Measurements from ENCODE around the gene LDAF1.
A peak's percentile ranks its signal among the peaks of the same experiment; 100 is the strongest.
"Not testable (repeated sequence)": the region's sequence is repeated elsewhere in the genome, so short reads cannot be mapped to it uniquely, and the experiment has no call there.

Gene LDAF1

GRCh38 chr16:21158208-21159110 is at the start of gene LDAF1:
Gene LDAF1 (plus strand): TSS chr16:21158674. CDS start chr16:21161183, 2,509 bp downstream.
- DNase-seq = peak; percentile 84

GRCh38 chr16:21115551-21115950 is 42.9 kb upstream of the LDAF1 start:
- not testable (repeated sequence) for DNase-seq

DNA sequence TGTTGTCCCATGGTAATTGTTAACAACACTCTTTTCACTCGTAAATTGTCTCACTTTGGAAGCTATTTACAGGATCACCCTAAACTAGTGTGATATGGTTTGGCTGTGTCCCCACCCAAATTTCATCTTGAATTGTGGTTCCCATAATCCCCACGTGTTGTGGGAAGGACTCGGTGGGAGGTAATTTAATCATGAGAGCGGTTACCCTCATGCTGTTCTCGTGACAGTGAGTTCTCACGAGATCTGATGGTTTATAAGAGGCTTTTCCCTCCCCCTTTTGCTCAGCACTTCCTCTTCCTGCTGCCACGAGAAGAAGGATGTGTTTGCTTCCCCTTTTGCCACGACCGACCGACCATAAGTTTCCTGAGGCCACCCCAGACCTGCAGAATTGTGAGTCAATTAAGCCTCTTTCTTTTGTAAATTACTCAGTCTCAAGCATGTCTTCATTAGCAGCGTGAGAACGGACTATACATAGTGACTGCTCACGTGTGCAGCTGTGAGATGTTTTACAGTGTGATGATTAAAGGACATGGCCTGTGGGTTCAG is 42.3 kb upstream of the LDAF1 start:
- peak; percentile 41 for DNase-seq

DNA sequence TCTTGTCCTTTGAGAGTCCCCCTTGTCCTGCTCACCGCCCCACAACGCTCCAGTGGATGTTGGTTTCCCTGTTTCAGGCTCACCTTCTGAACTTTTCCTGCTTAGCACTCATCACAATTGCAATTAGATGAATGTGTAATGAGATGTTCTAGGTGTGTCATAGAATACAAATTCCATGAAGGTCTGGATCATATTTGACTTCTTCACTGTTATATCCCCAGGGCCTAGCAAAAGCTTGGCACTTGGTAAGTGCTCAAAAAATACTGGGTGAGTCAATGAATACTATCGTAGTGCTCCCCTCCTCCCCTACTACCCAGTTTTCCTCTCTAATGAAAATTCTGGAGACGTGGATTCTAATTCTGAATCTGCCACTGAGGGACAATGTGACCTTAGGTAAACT is 40.9 kb upstream of the LDAF1 start:
- no peak for DNase-seq

DNA sequence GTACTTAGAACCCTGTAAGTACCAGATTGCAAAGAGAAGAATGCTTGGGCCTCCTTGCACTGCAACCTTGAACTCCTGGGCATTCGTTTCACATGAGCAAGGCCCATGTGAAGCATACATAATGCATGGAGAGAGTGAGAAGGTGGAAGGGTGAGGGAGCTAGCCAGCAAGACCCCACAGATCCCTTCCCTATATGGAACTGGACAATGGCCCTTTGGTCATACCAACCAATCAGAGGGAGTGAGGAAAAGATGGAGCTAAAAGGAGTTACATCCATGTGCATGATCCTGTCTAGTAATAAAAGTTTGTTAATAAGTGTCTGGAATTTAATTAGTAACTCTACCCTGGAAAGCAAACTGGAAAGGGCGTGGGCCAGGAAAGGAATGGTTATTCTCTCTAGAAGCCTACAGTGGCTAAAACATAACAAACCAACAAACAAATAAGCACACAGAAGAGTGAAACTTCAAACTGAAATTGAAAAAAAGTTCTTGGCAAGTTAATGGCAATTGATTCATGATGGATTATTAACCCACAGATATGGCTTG is 37.4 kb upstream of the LDAF1 start:
- DNase-seq = no peak

DNA sequence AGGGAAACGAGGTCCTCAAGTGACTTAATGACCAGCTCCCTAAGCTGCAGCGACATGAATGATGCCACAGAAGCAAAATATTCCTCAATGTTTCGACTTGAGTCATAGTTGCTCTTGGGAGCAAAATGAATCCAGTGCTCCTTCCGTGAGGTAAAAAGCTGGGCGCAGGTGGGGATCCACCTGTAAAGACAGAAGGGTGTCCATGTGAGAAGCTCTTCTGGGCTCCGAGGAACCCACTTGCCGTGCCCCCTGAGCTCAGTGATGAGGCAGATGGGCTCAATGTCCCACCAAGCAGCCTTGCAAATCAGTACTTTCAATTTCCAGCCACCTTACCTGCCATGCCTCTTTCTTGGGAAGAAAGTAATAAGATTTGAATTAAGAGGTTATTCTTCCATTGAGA is 33.3 kb upstream of the LDAF1 start:
- no peak for DNase-seq

DNA sequence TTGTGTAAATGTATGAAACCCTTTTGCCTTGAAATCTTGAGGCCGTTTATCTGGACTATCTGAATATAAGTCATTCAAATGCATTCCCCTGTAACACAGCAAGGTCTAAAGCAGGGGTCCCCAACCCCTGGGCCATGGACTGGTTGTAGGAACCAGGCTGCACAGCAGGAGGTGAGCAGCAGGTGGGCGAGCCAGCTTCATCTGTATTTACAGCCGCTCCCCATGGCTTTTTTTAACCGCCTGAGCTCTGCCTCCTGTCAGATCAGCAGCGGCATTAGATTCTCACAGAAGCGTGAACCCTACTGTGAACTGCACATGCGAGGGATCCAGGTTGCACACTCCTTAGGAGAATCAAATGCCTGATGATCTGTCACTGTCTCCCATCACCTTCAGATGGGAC is 32.0 kb upstream of the LDAF1 start:
- no peak for DNase-seq

DNA sequence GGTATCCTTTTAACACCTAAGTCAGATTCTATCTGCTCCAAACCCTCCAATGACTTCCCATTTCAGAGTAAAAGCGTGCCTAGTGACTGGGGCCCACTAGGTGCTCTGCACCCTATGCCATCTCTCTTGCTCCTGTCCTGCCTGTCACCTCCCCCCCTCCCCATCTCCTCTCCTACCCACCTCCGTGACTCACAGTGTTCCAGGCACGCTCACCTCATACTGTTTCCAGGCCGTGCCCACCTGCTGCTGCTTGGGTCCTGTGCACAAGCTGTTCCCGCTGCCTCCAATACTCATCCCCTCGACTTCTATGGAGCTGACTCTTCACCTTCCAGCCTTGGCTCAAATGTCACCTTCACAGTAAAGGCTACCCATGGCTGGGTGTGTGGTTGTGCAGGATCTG is 29.5 kb upstream of the LDAF1 start:
- DNase-seq = no peak

GRCh38 chr16:21130811-21131210 is 27.7 kb upstream of the LDAF1 start:
- DNase-seq = no peak

GRCh38 chr16:21134053-21134452 is 24.4 kb upstream of the LDAF1 start:
- DNase-seq = no peak

GRCh38 chr16:21145738-21146137 is 12.7 kb upstream of the LDAF1 start:
- DNase-seq = no peak

DNA sequence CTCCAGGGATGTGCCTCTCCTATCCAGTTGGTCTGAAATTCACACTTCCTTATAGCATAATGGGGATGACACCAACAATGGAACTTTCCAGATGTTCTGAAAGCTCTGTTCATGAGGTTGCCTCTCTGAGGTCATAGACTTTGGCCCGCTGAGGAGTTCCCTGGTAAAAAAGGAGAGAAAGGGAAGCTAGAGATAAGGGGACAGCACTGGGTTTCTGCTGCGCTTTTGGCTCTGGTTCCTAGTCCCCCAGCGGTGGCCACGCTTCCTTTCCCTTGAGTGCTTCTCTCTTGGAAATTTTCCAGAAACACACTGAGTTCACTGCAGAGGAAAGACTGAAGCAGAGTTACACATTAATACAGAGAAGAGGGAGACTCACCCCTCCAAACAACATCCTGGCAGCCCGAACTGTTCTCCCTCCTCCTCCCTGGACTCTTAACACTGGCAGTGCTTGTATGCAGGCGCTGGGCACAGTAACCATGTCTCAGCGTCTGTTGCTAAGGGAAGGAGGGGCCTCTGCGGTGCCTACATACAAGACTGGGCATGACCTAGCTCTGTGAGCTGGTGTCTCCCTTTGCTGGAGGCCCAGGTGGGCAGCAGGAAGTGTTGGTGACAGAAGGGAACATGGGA is 8.0 kb upstream of the LDAF1 start, which contains the start of gene DNAH3:
TSS of gene DNAH3 (minus strand) at position 472 of the 627 bp plus-strand sequence. CDS start 527 bp downstream, outside the sequence.
- DNase-seq = peak; percentile 42

DNA sequence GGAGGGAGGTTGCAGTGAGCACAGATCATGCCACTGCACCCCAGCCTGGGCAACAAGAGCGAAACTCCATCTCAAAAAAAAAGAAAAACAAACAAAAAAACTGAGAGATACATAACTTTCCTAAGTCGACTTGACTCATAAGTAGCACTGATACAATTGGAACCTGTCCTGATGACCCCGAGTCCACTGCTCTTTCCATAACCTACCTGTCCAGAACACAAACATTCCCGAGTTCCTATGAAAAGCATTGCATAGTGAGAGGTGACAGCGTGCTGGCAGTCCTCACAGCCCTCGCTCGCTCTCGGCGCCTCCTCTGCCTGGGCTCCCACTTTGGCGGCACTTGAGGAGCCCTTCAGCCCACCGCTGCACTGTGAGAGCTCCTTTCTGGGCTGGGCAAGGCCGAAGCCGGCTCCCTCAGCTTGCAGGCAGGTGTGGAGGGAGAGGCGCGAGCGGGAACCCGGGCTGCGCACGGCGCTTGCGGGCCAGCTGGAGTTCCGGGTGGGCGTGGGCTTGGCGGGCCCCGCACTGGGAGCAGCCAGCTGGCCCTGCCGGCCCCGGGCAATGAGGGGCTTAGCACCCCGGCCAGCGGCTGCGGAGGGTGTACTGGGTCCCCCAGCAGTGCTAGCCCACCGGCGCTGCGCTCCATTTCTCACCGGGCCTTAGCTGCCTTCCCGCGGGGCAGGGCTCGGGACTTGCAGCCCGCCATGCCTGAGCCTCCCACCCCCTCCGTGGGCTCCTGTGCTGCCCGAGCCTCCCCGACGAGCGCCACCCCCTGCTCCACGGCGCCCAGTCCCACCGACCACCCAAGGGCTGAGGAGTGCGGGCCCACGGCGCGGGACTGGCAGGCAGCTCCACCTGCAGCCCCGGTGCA is 6.1 kb upstream of the LDAF1 start:
- DNase-seq = not testable (repeated sequence)

DNA sequence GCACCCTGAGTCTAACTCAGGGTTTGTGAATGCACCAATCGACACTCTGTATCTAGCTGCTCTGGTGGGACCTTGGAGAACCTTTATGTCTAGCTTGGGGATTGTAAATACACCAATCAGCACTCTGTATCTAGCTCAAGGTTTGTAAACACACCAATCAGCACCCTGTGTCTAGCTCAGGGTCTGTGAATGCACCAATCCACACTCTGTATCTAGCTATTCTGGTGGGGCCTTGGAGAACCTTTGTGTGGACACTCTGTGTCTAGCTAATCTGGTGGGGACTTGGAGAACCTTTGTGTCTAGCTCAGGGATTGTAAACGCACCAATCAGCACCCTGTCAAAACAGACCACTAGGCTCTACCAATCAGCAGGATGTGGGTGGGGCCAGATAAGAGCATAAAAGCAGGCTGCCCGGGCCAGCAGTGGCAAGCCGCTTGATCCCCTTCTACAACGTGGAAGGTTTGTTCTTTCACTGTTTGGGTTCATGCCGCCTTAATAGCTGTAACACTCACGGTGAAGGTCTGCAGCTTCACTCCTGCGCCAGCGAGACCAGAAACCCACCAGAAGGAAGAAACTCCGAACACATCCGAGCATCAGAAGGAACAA is 5.2 kb upstream of the LDAF1 start:
- not testable (repeated sequence) for DNase-seq

GRCh38 chr16:21156011-21156410 is 2.5 kb upstream of the LDAF1 start:
- DNase-seq = not testable (repeated sequence)

GRCh38 chr16:21156767-21157467 is 1.6 kb upstream of the LDAF1 start:
- DNase-seq = peak; percentile 26

DNA sequence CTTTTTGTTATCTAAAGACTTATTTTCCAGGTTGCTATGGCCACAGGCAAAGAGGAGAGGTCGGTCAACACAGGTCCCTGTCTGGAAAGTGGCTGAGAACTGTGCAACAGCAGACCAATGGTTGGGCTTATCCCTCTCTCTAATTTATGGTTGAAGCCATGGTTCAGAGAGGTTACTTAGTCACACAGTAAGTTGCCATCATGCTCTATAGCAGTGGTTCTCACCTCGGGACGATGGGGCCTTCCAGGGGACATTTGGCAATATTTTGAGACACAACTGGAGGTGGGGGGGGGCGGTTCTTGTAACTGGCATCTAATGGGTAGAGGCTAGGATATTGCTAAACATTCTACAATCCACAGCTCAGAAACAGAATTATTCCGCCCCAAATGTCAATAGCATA is 842 bp upstream of the LDAF1 start:
- no peak for DNase-seq

DNA sequence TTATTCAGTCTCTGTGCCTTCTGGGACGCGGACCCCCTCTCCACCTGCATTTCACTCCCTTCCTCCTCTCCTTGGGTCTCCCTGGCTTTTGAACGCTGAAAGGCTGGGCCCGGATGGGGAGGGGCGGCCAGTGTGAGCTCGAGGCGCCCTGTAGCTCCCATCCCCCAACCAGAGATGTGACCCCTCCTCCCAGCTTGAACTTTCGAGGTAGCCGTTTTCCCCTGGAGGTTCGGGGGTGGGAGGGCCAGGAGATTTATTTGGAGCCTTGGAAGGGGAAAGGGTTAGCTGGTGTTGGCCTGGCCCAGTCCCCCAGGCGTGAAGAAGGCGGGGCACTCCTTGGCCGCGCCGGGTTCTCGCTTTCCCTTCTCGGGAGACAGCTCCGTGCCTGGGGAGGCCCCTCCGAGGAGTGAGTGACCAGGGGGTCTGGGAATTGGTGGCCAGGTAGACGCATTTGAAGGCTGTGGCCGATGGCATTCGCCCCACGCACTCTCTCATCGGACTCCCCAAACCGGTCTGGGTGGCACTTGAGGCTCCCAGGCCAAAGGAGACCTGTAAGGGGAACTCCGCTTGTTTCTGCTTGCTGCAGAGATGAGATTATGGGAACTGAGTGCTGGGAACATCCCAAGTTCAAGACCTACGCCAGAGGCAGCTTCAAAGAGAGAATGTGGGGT is 942 bp downstream of the LDAF1 start:
- peak; percentile 28 for DNase-seq

DNA sequence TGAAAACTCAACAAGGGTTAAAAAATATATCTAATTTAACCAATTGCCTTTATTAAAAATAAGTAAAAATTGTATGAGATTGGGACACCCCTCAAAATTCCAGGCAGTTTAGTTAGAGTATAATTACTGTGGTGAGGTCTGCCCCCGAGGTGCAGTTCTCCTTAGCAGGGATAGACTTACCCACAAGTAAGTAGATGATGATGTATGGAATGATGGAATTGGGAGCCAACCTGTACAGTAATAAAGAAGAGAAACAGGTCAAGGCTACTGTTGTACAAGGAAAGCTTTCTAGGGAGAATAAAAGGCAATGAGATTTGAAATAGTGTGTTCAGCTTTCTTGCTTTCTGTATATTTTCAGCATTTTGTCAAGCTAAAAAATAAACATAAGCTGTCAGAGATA is 1.8 kb downstream of the LDAF1 start:
- DNase-seq = no peak

GRCh38 chr16:21161211-21161610 is 2.7 kb downstream of the LDAF1 start:
- no peak for DNase-seq

- DNase-seq = no peak
Measured at GRCh38 chr16:21162661-21163151, 4.2 kb downstream of the LDAF1 start.
